Natural killer cell (primary cell): ENCODE data around the gene DCAF8L2. TPM values are rescaled to one million over a fixed set of nuclear protein-coding genes. Genes with fewer than 3 reads are reported as not detected.

ENCODE experiments used
- ATAC-seq, 3 donors: fragments of 150-1000 bp in 2 of 3; fragments of 200-7000 bp in 1 of 3; cut with Tn5 transposase; 1 replicate in 1 of 3; 2 replicates in 2 of 3; pipeline ENCODE4 v1.10.0; 2021; ENCODE audit warnings: mild to moderate bottlenecking in 2 of 3, moderate library complexity in 2 of 3
- DNase-seq, 2 donors: peaks; one replicate each; pipeline versions ENCODE4 v3.0.0 to v3.0.0-alpha.2; 2013 to 2021; ENCODE audit warnings: mixed read lengths in 1 of 2
- H3K27ac ChIP-seq: one replicate; pipeline ENCODE4 v1.5.1; 2013; ENCODE audit warnings: mild to moderate bottlenecking, low read length
- H3K27me3 ChIP-seq: one replicate; pipeline ENCODE4 v1.6.1; 2013; ENCODE audit warnings: low read length; ENCODE audit not compliant: control insufficient read depth, insufficient read depth
- H3K36me3 ChIP-seq: one replicate; pipeline ENCODE4 v1.6.1; 2013; ENCODE audit warnings: low read length; ENCODE audit not compliant: control insufficient read depth, insufficient read depth
- H3K4me1 ChIP-seq: one replicate; pipeline ENCODE4 v1.6.1; 2013; ENCODE audit warnings: low read length; ENCODE audit not compliant: control insufficient read depth, insufficient read depth
- H3K4me3 ChIP-seq: one replicate; pipeline ENCODE4 v1.5.1; 2013; ENCODE audit warnings: low read length
- H3K9me3 ChIP-seq: one replicate; pipeline ENCODE4 v1.6.1; 2013; ENCODE audit warnings: low read length; ENCODE audit not compliant: control insufficient read depth, insufficient read depth
- H3K27ac Mint-ChIP-seq, 2 donors: one replicate each; pipeline ENCODE4 v1.8.0; 2022; ENCODE audit warnings: mild to moderate bottlenecking in 2 of 2, mixed read lengths in 2 of 2, moderate library complexity in 1 of 2
- H3K27me3 Mint-ChIP-seq, 2 donors: one replicate each; pipeline ENCODE4 v1.8.0; 2022; ENCODE audit warnings: low read depth in 2 of 2, mixed read lengths in 2 of 2
- H3K36me3 Mint-ChIP-seq: one replicate; pipeline ENCODE4 v1.8.0; 2022; ENCODE audit warnings: mixed read lengths
- H3K4me1 Mint-ChIP-seq, 2 donors: one replicate each; pipeline ENCODE4 v1.8.0; 2022; ENCODE audit warnings: mixed read lengths in 2 of 2
- H3K4me3 Mint-ChIP-seq: one replicate; pipeline ENCODE4 v1.8.0; 2022; ENCODE audit warnings: mild to moderate bottlenecking, moderate library complexity, mixed read lengths
- H3K9me3 Mint-ChIP-seq, 2 donors: one replicate each; pipeline ENCODE4 v1.8.0; 2022; ENCODE audit warnings: mixed read lengths in 2 of 2
- CTCF ChIP-seq: fragments of 200-600 bp; IDR thresholded peaks from one replicate; pipeline ENCODE4 v1.8.0; 2022; ENCODE audit warnings: antibody characterized with exemption
- WGBS: methylation state at CpG from one replicate; pipeline ENCODE4 v1.1.7; 2013; ENCODE audit warnings: missing lambda C conversion rate; ENCODE audit not compliant: insufficient coverage; 5-methylcytosine and 5-hydroxymethylcytosine counted together
- intact Hi-C: fragments of 100-400 bp; cut with micrococcal nuclease; formaldehyde crosslinking; loops from one replicate; pipeline ENCODE4 v1.14.2; 2022
- total RNA-seq, 4 donors: library from RNA; stranded (reverse); fragments of 120-200 nt in 1 of 4; gene quantifications; one replicate each; pipeline versions ENCODE4 v1.2.3 to v1.2.4, GENCODE V29; 2013 to 2022

Gene DCAF8L2
- total RNA-seq, 3 donors from 2014 or later (not counting 1 experiment from before 2014, with no cell fraction given) = not detected

- TF ChIP-seq CTCF = no peak
- intact Hi-C loops = no loop called here
- Histone ChIP-seq H3K9me3 (no peaks in the 10 kb centered on the region), H3K4me3 (no peak overlapping the region), H3K36me3 (no peaks in the 10 kb centered on the region), H3K4me1 (no peaks in the 10 kb centered on the region), H3K27ac (no peak overlapping the region), H3K27me3 (no peaks in the 10 kb centered on the region)
- H3K9me3 Mint-ChIP-seq = peaks cover 3 to 8% of the 10 kb centered on the region in 2 donors
- no peaks in the 10 kb centered on the region for H3K27me3 Mint-ChIP-seq
- ATAC-seq (no peak), DNase-seq (no peak)
- H3K4me1 Mint-ChIP-seq = no peaks in the 10 kb centered on the region
- no peaks in the 10 kb centered on the region for H3K36me3 Mint-ChIP-seq
- no peak overlapping the region for H3K4me3 Mint-ChIP-seq
- no CpG with 5 or more reads among the region's 1 CpG for WGBS
- no peak overlapping the region for H3K27ac Mint-ChIP-seq
Observed at GRCh38 chrX:27694667-27695066, 104.5 kb downstream of the DCAF8L2 start.

DNA sequence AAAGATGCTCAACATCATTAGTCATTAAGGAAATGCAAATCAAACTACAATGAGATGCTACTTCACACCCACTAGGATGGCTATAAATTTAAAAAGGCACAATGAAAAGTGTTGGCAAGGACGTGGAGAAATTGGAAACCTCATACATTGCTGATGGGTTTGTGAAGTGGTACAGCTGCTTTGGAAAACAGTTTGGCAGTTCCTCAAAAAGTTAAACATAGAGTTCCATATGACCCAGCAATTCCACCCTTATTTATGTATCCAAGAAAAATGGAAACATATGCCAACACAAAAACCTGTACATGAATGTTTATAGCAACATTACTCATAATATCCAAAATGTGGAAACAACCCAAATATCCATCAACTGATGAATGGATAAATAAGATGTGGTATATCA lies 116.4 kb downstream of the DCAF8L2 start:
- Mint-ChIP-seq H3K27ac (no peak overlapping the region), H3K4me1 (no peaks in the 10 kb centered on the region), H3K9me3 (peaks cover 7 to 19% of the 10 kb centered on the region in 2 donors), H3K27me3 (no peaks in the 10 kb centered on the region), H3K36me3 (no peaks in the 10 kb centered on the region), H3K4me3 (no peak overlapping the region)
- H3K27me3 ChIP-seq = no peaks in the 10 kb centered on the region
- H3K9me3 ChIP-seq = no peaks in the 10 kb centered on the region
- no peak for ATAC-seq
- no peak overlapping the region for H3K27ac ChIP-seq
- no peaks in the 10 kb centered on the region for H3K4me1 ChIP-seq
- no peak for DNase-seq
- no peak overlapping the region for H3K4me3 ChIP-seq
- TF ChIP-seq CTCF = no peak
- H3K36me3 ChIP-seq = no peaks in the 10 kb centered on the region
- intact Hi-C loops = no loop called here
- no CpG with 5 or more reads among the region's 1 CpG for WGBS

DNA sequence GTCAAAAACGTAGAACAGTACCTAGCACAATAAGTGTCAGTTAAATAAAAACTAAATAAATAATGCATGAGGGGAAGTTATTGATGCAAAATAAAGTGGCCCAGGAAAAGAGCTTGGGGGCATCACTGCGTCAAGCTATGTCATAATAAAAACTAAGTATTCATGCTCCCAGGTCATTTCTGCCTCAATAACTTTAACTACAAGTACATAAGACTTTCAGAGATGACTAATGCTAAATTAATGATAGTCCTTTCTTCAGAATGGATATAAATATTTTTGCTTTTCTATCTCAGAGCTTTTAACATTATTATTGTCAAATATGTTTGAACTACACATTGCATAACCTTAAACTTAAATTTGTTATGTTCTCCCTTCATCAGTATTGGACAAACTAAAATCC lies 125.5 kb downstream of the DCAF8L2 start:
- Mint-ChIP-seq H3K4me1 (no peaks in the 10 kb centered on the region), H3K27me3 (no peaks in the 10 kb centered on the region), H3K27ac (no peak overlapping the region), H3K36me3 (no peaks in the 10 kb centered on the region), H3K4me3 (no peak overlapping the region), H3K9me3 (peaks cover 2 to 8% of the 10 kb centered on the region in 2 donors)
- Histone ChIP-seq H3K4me1 (no peaks in the 10 kb centered on the region), H3K9me3 (no peaks in the 10 kb centered on the region), H3K4me3 (no peak overlapping the region), H3K27ac (no peak overlapping the region), H3K27me3 (no peaks in the 10 kb centered on the region), H3K36me3 (no peaks in the 10 kb centered on the region)
- TF ChIP-seq CTCF = no peak
- no peak for DNase-seq
- WGBS = no CpG with 5 or more reads among the region's 2 CpGs
- ATAC-seq = no peak
- intact Hi-C loops = no loop called here

- Mint-ChIP-seq H3K36me3 (no peaks in the 10 kb centered on the region), H3K27ac (no peak overlapping the region), H3K27me3 (no peaks in the 10 kb centered on the region), H3K4me3 (no peak overlapping the region), H3K9me3 (peaks cover 3 to 4% of the 10 kb centered on the region in 2 donors), H3K4me1 (no peaks in the 10 kb centered on the region)
- no peak for TF ChIP-seq CTCF
- H3K9me3 ChIP-seq = no peaks in the 10 kb centered on the region
- DNase-seq (no peak), ATAC-seq (no peak)
- no peaks in the 10 kb centered on the region for H3K36me3 ChIP-seq
- H3K4me3 ChIP-seq = no peak overlapping the region
- H3K4me1 ChIP-seq = no peaks in the 10 kb centered on the region
- intact Hi-C loops = no loop called here
- no peaks in the 10 kb centered on the region for H3K27me3 ChIP-seq
- no CpG with 5 or more reads among the region's 3 CpGs for WGBS
- H3K27ac ChIP-seq = no peak overlapping the region
Observed at GRCh38 chrX:27728291-27728690, 138.1 kb downstream of the DCAF8L2 start.
